GM10847 (cell line): ENCODE results near the gene INSYN1.

Source experiments
- POLR2A ChIP-seq: IDR thresholded peaks from 2 replicates; pipeline ENCODE4 v1.6.1; 2011; ENCODE audit not compliant: insufficient read length; ENCODE audit errors: extremely low read depth

Gene INSYN1

DNA sequence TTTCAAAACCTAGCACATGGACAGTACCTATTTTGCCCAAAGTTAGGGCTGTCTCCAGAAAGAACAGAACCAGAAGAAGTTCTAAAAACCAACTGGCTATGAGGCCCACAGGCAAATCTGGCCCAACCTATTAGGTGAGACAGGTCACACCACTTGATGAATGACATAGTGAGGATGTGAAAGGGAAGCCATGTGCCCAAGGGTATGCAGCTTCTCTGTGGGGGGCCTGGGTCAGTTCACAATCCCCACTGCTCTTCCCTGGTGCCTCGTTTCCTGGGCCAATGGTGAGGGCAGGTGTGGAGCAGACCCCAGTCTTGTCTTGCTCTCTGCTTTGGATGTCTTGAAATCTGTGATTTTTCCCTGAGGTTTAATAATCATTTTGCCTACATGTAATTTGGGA is 8.9 kb downstream of the INSYN1 start:
- no peak for TF ChIP-seq POLR2A

DNA sequence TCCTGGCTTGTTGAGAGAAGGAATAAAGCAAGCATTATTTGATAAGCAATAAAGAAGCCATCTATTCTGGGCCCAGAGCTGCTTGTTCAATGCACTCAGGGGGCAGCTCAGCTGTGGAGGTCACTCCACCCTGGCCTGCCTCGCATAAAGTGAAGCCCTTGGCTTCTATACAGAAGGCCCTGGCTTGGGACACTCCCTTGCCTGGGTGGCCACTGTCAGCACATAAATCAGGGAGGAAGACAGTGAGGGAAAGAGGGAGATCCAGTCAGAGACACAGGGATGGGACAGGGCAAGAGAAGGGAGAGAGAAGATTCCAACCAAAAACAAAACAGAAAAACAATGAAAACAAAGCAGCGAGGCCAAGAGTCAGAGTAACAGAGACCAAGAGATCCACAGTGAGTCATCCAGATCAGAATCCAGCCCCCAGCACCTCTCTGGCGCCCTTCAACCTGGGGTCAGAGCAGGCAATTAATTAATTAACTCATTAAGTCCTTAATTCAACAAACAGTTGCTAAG is 11.8 kb downstream of the INSYN1 start:
- TF ChIP-seq POLR2A = no peak

DNA sequence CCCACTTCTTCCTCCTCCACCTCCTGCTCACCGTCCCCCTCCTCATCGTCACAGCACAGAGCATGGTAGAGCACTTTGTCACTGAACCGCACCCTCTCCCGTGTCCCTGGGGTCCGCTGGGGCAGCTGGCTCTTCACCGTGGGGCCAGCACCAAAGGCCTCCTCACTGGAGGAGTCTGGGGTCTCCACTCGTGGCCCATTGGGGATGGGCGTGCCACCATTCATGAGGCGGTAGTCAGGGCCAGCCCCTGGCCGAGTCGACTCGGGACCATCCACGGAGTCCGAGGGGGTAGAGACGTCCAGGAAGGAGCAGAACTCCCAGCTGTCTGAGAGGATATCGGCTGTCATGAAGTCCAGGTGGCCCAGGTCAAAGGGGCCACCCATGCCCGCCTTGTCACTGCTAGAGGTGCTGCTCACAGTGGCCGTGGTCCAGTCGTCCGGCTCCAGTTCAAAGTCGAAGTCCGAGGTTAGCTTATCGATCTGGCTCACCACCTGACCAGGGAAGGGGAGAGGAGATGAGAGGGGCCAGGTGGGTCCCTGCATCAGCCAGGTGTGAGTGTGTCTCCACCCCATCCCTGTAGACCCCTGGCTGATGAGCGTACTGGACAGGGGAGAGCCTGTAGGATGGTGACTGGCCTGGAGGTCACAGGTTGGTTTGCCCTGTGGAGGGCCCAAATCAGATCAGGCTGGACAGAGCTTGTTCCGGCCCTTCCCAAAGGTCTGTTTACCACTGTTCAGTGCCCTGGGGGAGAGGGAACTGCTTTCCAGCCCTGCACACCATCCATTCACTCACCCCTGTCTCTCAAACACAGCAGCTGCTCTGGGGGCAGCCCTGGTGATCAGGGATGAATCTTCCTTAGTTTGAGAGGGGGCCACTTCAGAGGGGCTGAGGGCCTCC is 12.8 kb downstream of the INSYN1 start:
- no peak for TF ChIP-seq POLR2A

DNA sequence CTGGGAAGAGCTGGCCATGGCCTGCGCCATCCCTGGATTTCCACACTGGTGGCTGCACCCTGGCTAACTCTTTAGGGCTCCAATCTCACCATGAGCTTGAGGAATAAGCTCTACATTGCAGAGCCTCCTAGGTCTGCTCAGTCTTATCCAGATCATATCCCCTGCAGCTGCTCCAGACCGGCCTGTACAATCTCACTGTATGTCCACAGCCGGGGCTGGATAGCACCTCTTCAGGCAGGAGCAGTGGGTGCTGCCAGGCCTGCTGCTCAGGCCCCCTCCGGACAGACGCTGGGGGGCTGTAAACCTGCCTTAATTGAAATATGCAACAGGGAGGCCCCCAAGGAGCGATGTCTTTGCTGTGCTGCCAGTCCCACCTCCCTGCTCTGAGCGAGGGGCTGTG is 15.6 kb downstream of the INSYN1 start:
- TF ChIP-seq POLR2A = no peak

DNA sequence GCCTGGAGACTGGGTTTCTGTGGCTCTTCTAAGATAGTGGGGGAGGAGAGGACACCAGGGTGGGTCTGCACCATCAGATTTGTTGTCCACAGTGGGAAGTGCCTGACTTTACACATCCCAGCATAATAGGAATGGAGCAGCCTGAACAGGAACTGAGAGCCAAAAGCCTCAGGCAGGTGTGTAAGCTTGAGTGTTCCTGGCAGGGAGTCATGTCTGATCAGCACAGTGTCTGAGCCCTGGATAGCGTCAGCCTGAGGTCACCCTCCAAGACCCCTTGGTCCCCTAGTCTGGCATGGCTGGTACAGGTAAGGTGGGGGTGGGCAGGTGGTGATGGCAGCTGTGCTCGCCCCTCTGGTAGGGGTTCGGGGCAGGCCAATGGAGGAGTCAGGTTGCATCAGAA is 20.2 kb downstream of the INSYN1 start:
- TF ChIP-seq POLR2A = no peak

DNA sequence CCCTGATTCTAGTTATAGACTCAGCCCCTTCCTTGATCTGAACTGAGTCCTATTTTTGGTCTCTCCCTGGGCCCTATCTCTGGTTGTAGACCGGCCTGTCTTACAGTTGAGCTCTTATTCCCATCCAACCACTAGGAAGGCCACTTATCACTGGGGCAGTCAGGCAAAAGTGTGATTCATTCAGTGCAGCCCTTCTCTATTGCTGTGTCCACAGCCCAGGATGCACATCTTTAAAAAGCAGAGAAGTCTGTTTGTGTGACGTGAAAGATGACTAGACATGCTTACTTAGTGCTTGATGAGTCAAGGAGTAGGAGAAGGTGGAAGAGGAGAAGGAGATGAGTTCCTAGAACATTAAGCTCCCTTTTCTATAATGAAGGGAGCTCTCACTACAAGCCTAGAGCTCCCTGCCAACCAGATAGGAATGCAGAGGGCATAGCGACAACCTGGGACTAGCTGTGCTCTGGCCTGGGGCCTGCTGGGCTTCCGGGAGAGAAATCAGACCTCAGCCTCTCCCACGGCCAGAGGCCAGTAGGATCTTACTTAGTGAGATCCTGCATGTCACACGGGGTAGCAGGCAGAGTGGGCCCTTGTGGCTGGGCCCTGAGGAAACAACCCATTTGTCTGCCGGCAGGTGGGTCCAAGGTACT is 25.7 kb downstream of the INSYN1 start:
- no peak for TF ChIP-seq POLR2A

DNA sequence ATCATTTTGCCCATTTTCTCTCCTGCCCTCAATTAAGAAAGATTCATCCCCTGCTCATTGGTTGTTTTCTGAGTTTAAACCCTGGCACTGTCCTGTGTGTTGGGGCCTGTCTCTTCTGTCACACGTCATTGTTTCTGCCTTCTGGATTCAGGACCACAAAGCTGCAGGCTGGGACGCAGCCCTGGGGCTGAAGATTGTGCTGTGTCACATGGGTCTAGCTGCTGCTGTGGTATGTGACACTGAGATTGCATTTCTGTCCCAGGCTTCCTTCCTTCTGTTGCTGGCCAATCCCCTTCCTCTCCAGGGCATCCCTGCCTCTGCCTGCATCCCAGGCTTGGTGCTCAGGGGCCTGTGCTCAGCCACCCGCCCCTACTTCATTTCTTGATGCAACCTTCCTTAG is 28.9 kb downstream of the INSYN1 start:
- TF ChIP-seq POLR2A = no peak

DNA sequence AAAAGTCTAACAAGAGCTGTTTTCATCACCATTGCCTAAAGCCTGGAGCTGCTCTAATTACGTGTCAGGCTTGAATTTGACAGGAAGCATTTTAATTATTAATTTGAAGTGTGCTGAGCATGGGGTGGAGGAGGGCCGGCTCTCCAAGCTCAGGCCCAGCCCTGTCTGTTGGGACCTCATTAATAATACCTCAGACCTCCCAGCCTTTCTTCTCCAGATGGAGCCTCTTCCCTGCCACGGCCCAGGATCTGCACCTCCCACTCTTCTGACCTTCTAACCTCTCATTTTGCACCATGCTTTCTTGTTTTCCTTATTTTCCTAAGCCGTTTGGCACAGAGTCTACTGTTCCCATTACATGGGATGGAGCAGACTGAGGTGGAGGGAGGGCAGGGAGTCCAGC is 30.0 kb downstream of the INSYN1 start:
- no peak for TF ChIP-seq POLR2A

DNA sequence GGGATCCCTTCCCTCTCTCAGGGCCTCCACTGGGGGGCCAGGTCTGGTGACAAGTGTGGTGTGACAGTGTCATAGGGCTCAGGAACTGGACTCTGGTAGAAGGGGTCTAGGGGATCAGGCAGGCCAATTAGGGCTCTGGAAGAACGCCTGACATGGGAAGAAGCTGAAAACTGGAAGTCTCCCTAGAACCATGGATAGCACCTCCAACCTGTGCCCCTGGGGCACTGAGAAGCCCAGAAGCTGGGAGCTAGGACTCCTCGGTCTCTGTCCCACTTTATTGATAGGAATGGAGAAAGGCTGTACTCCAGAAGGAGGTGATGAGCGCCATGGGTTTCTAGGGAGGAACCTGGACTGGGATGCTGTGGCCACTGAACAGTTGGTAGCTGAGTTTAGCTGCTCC is 30.7 kb downstream of the INSYN1 start:
- TF ChIP-seq POLR2A = no peak

DNA sequence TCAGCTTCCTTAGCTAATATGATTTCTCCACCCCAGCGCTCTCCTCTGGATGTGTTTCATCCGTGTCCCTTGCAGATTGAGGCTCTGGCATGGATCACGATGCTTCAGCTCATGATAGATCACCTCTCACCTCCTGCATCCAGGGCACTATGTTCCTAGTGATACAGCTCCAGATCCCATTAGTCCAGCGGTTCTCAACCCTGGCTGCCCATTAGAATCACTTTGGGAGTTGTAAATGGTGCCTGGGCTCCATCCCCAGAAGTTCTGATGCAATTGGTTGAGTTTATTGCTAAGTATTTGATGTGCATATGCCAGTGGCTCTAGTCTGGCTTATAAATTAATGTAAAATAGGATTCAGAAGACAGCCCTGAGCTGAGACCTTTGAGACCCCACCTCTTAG is 34.5 kb downstream of the INSYN1 start:
- TF ChIP-seq POLR2A = no peak

DNA sequence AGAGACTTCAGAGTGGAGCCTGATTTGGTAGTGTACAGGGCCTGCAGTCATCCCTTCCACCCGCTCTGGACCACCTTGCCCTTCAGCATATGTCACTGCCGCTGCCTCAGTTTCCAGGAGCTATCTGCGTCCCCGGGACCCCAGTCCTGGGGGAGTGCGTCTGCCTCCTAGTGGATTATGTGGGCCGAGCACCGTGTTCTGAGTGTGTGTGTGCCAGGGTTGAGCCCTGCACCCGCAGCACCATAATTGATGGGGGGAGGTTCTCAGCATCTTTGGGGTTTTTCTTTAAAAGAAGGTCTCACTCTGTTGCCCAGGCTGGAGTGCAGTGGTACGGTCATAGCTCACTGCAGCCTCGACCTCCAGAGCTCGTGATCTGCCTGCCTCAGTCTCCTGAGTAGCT is 35.3 kb downstream of the INSYN1 start:
- TF ChIP-seq POLR2A = no peak

DNA sequence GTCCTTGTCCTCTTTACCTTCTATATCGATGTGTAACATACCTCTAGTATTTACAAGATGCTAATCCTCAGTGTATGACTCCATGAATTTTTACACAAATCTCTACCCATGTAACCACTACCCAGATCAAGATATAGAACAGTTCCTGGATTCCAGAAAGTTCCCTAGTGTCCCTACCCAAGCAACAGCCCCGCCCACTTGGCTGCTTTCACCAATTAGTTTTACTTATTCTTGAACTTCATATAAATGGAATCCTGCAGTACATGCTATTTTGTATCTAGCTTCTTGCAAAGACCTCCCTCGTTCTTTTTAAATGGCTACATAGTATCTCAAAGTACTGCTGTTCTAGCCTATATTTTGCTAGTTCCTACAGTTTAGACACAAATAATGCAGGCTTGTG is 35.9 kb downstream of the INSYN1 start:
- TF ChIP-seq POLR2A = no peak

DNA sequence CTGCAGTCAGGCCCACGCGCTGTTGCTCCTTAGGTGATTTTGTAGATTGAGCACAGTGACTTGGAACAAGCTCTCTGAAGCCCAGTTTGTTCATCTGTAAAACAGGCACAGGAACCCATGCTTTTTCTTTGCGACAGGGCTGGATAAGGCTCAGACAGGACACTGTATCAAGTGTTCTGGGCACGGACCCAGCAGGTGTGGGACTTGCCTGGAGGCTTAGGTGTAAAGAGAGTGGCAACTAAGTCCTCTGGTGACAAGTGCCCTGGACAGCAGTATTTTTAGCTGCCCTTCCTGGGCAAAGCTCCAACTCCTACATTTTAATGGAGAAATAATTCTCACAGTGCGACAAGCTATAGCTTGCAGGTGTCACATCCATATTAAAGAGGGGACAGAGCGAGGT is 36.7 kb downstream of the INSYN1 start:
- TF ChIP-seq POLR2A = no peak

DNA sequence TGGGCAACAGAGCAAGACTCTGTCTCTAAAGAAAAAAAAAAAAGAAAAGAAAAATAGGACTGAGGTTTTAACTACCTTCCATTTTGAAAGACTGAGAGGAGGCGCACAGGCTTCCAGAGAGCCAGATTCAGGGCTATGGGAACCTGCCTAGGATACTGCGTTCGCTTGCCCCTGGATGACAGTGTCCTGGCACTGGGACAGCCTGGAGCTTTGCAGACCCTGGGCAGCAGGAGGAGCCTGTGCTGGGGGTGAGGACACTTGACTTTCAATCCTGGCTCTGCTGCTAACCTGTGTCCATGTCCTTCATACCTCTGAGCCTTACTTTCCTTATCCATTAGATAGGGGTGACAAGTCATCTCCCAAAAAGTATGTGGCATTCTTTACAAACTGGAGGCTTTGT is 37.7 kb downstream of the INSYN1 start:
- no peak for TF ChIP-seq POLR2A

DNA sequence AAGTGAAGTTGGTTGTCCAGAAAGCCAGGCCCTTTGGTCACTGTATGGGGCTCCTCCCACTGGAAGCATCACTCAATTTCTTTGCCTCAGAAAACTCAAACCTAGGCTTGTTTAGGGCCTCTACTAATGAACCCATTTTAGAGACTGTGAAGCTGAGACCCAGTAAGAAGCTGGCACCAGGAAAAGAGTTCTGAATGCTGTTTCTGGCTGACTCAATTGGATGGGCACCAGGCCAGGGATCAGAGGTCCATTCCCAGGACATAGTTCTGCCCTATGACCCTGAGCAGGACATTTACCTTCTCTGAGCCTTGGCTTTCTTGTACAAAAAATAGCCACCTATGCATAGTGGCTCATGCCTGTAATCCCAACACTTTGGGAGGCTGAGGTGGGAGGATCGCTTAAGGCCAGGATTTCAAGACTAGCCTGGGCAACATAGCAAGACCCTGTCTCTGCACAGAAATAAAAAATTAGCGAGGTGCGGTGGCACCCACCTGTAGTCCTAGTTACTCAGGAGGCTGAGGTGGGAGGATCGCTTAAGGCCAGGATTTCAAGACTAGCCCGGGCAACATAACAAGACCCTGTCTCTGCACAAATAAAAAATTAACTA is 38.4 kb downstream of the INSYN1 start:
- TF ChIP-seq POLR2A = no peak

DNA sequence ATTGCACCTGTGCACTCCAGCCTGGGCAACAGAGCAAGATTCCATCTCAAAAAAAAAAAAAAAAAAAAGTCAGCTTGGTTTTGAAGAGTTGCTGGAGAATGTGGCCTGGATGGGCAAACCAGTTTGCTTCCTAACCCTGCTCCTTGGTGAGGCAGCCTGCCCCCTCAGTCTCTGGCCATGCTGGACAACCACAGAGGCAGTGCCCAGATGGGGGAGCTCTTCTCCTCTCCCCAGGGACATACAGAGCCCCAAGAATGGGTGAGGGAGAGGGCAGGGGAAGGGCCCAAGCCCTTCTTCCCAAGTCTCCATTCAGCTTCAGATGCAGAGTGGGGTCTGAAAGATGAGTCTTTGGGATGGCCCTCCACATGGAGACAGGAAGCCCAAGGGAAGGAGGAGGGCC is 41.0 kb downstream of the INSYN1 start:
- no peak for TF ChIP-seq POLR2A
